H9 (cell line): ENCODE data around the gene MALL. TPM values are rescaled to one million over a fixed set of nuclear protein-coding genes. Genes with fewer than 3 reads are reported as not detected.
"Not testable (repeated sequence)": the region's sequence is repeated elsewhere in the genome, so short reads cannot be mapped to it uniquely, and the experiment has no call there.

ENCODE experiments used
- DNase-seq: peaks from one replicate; pipeline ENCODE4 v3.0.0-alpha.2; 2017
- H2AFZ ChIP-seq: one replicate; pipeline ENCODE4 v1.6.1; 2013; ENCODE audit warnings: mild to moderate bottlenecking, low read length, control low read depth, moderate library complexity
- H2AK5ac ChIP-seq: 2 replicates; pipeline ENCODE4 v1.6.1; 2013; ENCODE audit warnings: low read length, control low read depth, mixed read lengths; ENCODE audit not compliant: insufficient read length
- H2BK120ac ChIP-seq: one replicate; pipeline ENCODE4 v1.6.1; 2013; ENCODE audit warnings: low read depth, mild to moderate bottlenecking, low read length, control low read depth, inconsistent platforms; ENCODE audit not compliant: poor library complexity, severe bottlenecking
- H2BK12ac ChIP-seq: 2 replicates; pipeline ENCODE4 v1.6.1; 2013; ENCODE audit warnings: low read length, control low read depth, mixed read lengths, low read depth; ENCODE audit not compliant: insufficient read length
- H2BK15ac ChIP-seq: 2 replicates; pipeline ENCODE4 v1.6.1; 2013; ENCODE audit warnings: low read depth, low read length, control low read depth
- H2BK20ac ChIP-seq: one replicate; pipeline ENCODE4 v1.6.1; 2013; ENCODE audit warnings: low read depth, mild to moderate bottlenecking, low read length, control low read depth, inconsistent platforms; ENCODE audit not compliant: poor library complexity, severe bottlenecking
- H2BK5ac ChIP-seq: 2 replicates; pipeline ENCODE4 v1.6.1; 2013; ENCODE audit warnings: low read length, control low read depth, mixed read lengths; ENCODE audit not compliant: insufficient read length
- H3K14ac ChIP-seq: 2 replicates; pipeline ENCODE4 v1.6.1; 2013; ENCODE audit warnings: low read length, control low read depth; ENCODE audit not compliant: insufficient read depth
- H3K18ac ChIP-seq: 2 replicates; pipeline ENCODE4 v1.6.1; 2013; ENCODE audit warnings: low read depth, mild to moderate bottlenecking, mixed read lengths, low read length, control low read depth; ENCODE audit not compliant: insufficient read length
- H3K23ac ChIP-seq: 2 replicates; pipeline ENCODE4 v1.6.1; 2013; ENCODE audit warnings: low read length, control low read depth, mixed read lengths, low read depth; ENCODE audit not compliant: insufficient read length
- H3K23me2 ChIP-seq: 2 replicates; pipeline ENCODE4 v1.6.1; 2013; ENCODE audit warnings: low read depth, mild to moderate bottlenecking, mixed read lengths, low read length, control low read depth; ENCODE audit not compliant: insufficient read length, poor library complexity, severe bottlenecking
- H3K27ac ChIP-seq: 2 replicates; pipeline ENCODE4 v1.5.1; 2013; ENCODE audit warnings: low read length, control low read depth, mixed read lengths, low read depth; ENCODE audit not compliant: insufficient read length
- H3K27me3 ChIP-seq: 2 replicates; pipeline ENCODE4 v1.6.1; 2013; ENCODE audit warnings: low read length, control low read depth, inconsistent platforms; ENCODE audit not compliant: insufficient read depth
- H3K4ac ChIP-seq: 2 replicates; pipeline ENCODE4 v1.6.1; 2013; ENCODE audit warnings: low read depth, mild to moderate bottlenecking, control low read depth, inconsistent platforms, low read length, moderate library complexity
- H3K4me1 ChIP-seq: 2 replicates; pipeline ENCODE4 v1.6.1; 2013; ENCODE audit warnings: low read length, control low read depth, inconsistent platforms; ENCODE audit not compliant: insufficient read depth
- H3K4me2 ChIP-seq: 2 replicates; pipeline ENCODE4 v1.6.1; 2013; ENCODE audit warnings: low read length, control low read depth, mixed read lengths; ENCODE audit not compliant: insufficient read length, insufficient read depth
- H3K56ac ChIP-seq: 2 replicates; pipeline ENCODE4 v1.6.1; 2013; ENCODE audit warnings: low read depth, mild to moderate bottlenecking, mixed read lengths, low read length, control low read depth; ENCODE audit not compliant: insufficient read length
- H3K79me1 ChIP-seq: 2 replicates; pipeline ENCODE4 v1.6.1; 2013; ENCODE audit warnings: low read depth, mild to moderate bottlenecking, moderate library complexity, low read length, control low read depth, inconsistent platforms; ENCODE audit not compliant: insufficient read depth, poor library complexity, severe bottlenecking
- H3K79me2 ChIP-seq: 2 replicates; pipeline ENCODE4 v1.6.1; 2013; ENCODE audit warnings: low read length, control low read depth, inconsistent platforms; ENCODE audit not compliant: insufficient read depth
- H3K9ac ChIP-seq: 2 replicates; pipeline ENCODE4 v1.6.1; 2013; ENCODE audit warnings: low read length, control low read depth, mixed read lengths; ENCODE audit not compliant: insufficient read length; ENCODE audit errors: extremely low read depth
- H3K9me3 ChIP-seq: one replicate; pipeline ENCODE4 v1.6.1; 2013; ENCODE audit warnings: low read depth, low read length, inconsistent platforms; ENCODE audit not compliant: control insufficient read depth
- H3T11ph ChIP-seq: one replicate; pipeline ENCODE4 v1.6.1; 2013; ENCODE audit warnings: mild to moderate bottlenecking, low read length, control low read depth, inconsistent platforms
- H4K20me1 ChIP-seq: one replicate; pipeline ENCODE4 v1.6.1; 2013; ENCODE audit not compliant: control insufficient read depth, insufficient read length, insufficient read depth
- H4K5ac ChIP-seq: 2 replicates; pipeline ENCODE4 v1.6.1; 2013; ENCODE audit warnings: low read depth, mild to moderate bottlenecking, mixed read lengths, low read length, control low read depth; ENCODE audit not compliant: insufficient read length
- H4K8ac ChIP-seq: replicated peaks from 2 replicates; pipeline ENCODE4 v1.6.1; 2013; ENCODE audit warnings: low read length, control low read depth, mixed read lengths, low read depth; ENCODE audit not compliant: insufficient read length
- H4K91ac ChIP-seq: 2 replicates; pipeline ENCODE4 v1.6.1; 2013; ENCODE audit warnings: low read depth, mild to moderate bottlenecking, moderate library complexity, mixed read lengths, low read length, control low read depth; ENCODE audit not compliant: insufficient read length
- H3K27ac Mint-ChIP-seq, 3 experiments: 2 replicates in 2 of 3; 3 replicates in 1 of 3; pipeline ENCODE4 v1.8.0; 2020 to 2021; ENCODE audit warnings: mixed read lengths in 3 of 3, mild to moderate bottlenecking in 1 of 3, moderate library complexity in 1 of 3
- H3K27me3 Mint-ChIP-seq: 2 replicates; pipeline ENCODE4 v1.8.0; 2021; ENCODE audit warnings: low read depth, mild to moderate bottlenecking, moderate library complexity, mixed read lengths
- H3K36me3 Mint-ChIP-seq, 3 experiments: 2 replicates in 2 of 3; 3 replicates in 1 of 3; pipeline ENCODE4 v1.8.0; 2020 to 2021; ENCODE audit warnings: low read depth in 3 of 3, mixed read lengths in 3 of 3; ENCODE audit not compliant: insufficient read depth in 1 of 3
- H3K4me1 Mint-ChIP-seq, 2 experiments: 2 replicates each; pipeline ENCODE4 v1.8.0; 2020; ENCODE audit warnings: mixed read lengths in 2 of 2
- H3K4me3 Mint-ChIP-seq, 2 experiments: 2 replicates in 1 of 2; 3 replicates in 1 of 2; pipeline ENCODE4 v1.8.0; 2020 to 2021; ENCODE audit warnings: mild to moderate bottlenecking in 2 of 2, mixed read lengths in 2 of 2, moderate library complexity in 1 of 2
- H3K9me3 Mint-ChIP-seq, 2 experiments: 2 replicates in 1 of 2; 3 replicates in 1 of 2; pipeline ENCODE4 v1.8.0; 2020; ENCODE audit warnings: mild to moderate bottlenecking in 2 of 2, mixed read lengths in 2 of 2, moderate library complexity in 1 of 2
- WGBS: extraction: QIAGEN DNeasy Blood & Tissue Kit; methylation state at CpG from one replicate; pipeline ENCODE4 v1.1.7; 2013; ENCODE audit warnings: missing lambda C conversion rate, low lambda C conversion rate, mixed read lengths; ENCODE audit not compliant: insufficient read length; ENCODE audit errors: extremely low coverage; 5-methylcytosine and 5-hydroxymethylcytosine counted together
- total RNA-seq: library from RNA; stranded (reverse); gene quantifications from 2 replicates; pipeline ENCODE4 v1.2.1, GENCODE V29; 2021

Gene MALL
- total RNA-seq, 1 experiment from 2014 or later, result 5.0 TPM

DNA sequence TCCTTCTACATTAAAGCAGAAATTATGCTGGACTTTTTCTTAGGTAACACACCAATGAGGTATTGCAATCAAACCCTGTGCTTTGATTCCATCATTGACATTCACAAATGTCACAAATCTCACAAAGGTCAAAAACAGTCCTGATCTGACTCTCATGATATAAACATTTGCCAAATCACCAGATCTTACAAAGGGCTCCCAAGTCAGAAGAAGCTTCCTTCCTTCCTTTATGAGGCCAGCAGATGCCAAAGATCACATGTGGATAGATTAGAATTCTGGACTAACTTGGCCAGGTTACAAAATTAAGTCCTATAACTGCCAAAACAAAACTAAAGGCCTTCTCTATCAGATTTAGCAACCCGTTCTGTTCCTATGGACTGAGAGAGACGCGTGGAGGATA is 53.3 kb downstream of the MALL start:
- H3K27me3 Mint-ChIP-seq, H3K4me1 ChIP-seq, H3K9me3 Mint-ChIP-seq, H3K23me2 ChIP-seq, H3K9ac ChIP-seq, H3K14ac ChIP-seq, H3K4me2 ChIP-seq, H2AK5ac ChIP-seq, H4K8ac ChIP-seq, H2BK12ac ChIP-seq, H2BK120ac ChIP-seq, DNase-seq, H2AFZ ChIP-seq, H3T11ph ChIP-seq, H3K36me3 Mint-ChIP-seq, H3K23ac ChIP-seq, H3K18ac ChIP-seq, H4K5ac ChIP-seq, H3K79me2 ChIP-seq, H3K79me1 ChIP-seq, H3K27ac ChIP-seq, H3K56ac ChIP-seq, H2BK20ac ChIP-seq, H3K4ac ChIP-seq, H4K91ac ChIP-seq, H4K20me1 ChIP-seq, H3K27me3 ChIP-seq, H2BK15ac ChIP-seq, H3K9me3 ChIP-seq, H3K27ac Mint-ChIP-seq, H3K4me3 Mint-ChIP-seq, H2BK5ac ChIP-seq, H3K4me1 Mint-ChIP-seq: not testable (repeated sequence)
- WGBS, result no CpG with 5 or more reads among the region's 3 CpGs

DNA sequence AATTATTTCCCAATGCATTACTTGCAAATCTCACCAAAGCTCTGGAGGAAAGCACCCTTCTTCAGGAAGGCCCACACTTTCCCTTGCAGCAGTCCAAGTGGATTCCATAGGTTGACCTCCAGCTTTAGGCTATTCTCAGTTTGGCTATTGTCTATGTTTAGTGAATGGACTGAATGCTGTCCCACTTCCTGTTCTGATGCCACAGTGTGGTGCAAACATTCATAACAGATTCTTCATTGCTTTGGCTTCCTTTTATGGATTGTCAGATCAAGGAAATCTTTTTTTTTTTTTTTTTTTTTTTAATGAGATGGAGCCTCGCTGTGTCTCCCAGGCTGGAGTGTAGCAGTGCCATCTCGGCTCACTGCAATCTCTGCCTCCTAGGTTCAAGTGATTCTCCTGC is 55.1 kb downstream of the MALL start:
- not testable (repeated sequence) for H2AFZ ChIP-seq, H3K23ac ChIP-seq, H3K27me3 ChIP-seq, H3K27ac ChIP-seq, H3K4ac ChIP-seq, H3K79me2 ChIP-seq, H3K9me3 Mint-ChIP-seq, H4K91ac ChIP-seq, H3K4me1 ChIP-seq, H4K5ac ChIP-seq, H3K56ac ChIP-seq, H3K27ac Mint-ChIP-seq, H4K8ac ChIP-seq, H2BK5ac ChIP-seq, H3K14ac ChIP-seq, H3K4me1 Mint-ChIP-seq, H3K36me3 Mint-ChIP-seq, H3K18ac ChIP-seq, H4K20me1 ChIP-seq, H2BK20ac ChIP-seq, H2BK12ac ChIP-seq, H3T11ph ChIP-seq, H3K79me1 ChIP-seq, H3K4me3 Mint-ChIP-seq, H2BK15ac ChIP-seq, H3K9me3 ChIP-seq, H2AK5ac ChIP-seq, H3K9ac ChIP-seq, H3K23me2 ChIP-seq, H2BK120ac ChIP-seq, DNase-seq, H3K4me2 ChIP-seq, H3K27me3 Mint-ChIP-seq
- no CpG with 5 or more reads among the region's 2 CpGs for WGBS
